ENCODE measurements around the gene CUBN. TPM values are rescaled to one million over a fixed set of nuclear protein-coding genes. Genes with fewer than 3 reads are reported as not detected.

The CUBN gene
- total RNA-seq, 2 donors from 2014 or later = 1.3 to 9.7 TPM

GRCh38 chr10:16799621-16800020, 330.0 kb downstream of the CUBN start:
- no peak overlapping the region for H3K4me3 ChIP-seq
- WGBS = 73% methylated on average over 8 of the region's 8 CpGs
- H3K36me3 ChIP-seq = no peaks in the 10 kb centered on the region
- intact Hi-C loops (cut with DNase I) = no loop called here
- no peaks in the 10 kb centered on the region for H3K9me3 ChIP-seq
- TF ChIP-seq POLR2A (IDR thresholded peaks at IDR 0.05) = no peak
- no peak for TF ChIP-seq POLR2AphosphoS5 (IDR thresholded peaks at IDR 0.05)
- TF ChIP-seq CTCF (IDR thresholded peaks at IDR 0.05) = no peak
- DNase-seq (ENCODE audit: low spot score) = no peak
- no peak overlapping the region for H3K27ac ChIP-seq
- no peaks in the 10 kb centered on the region for H3K4me1 ChIP-seq (replicated peaks)
- no peaks in the 10 kb centered on the region for H3K27me3 ChIP-seq (replicated peaks; ENCODE audit: insufficient read depth)

DNA sequence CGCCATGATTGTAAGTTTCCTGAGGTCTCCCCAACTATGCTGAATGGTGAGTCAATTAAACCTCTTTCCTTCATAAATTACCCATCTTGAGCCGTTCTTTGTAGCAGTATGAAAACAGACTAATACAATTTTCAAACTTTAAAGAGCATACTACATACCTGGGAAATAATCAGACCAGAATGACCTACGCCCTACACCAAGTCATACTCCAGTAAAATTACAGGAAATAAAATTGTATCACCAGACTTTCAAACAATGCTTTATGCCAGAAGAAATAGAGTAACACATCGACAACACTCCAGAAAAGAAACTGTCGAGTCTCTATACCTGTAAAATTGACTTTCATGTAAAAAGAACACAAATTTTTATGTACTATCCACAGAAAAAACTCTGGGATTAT, 331.0 kb downstream of the CUBN start:
- Histone ChIP-seq H3K4me3 (no peak overlapping the region), H3K9me3 (no peaks in the 10 kb centered on the region), H3K36me3 (no peaks in the 10 kb centered on the region), H3K4me1 (replicated peaks) (no peaks in the 10 kb centered on the region), H3K27ac (no peak overlapping the region), H3K27me3 (replicated peaks; ENCODE audit: insufficient read depth) (no peaks in the 10 kb centered on the region)
- WGBS = 95% methylated on average over 5 of the region's 5 CpGs
- TF ChIP-seq CTCF (IDR thresholded peaks at IDR 0.05) = no peak
- TF ChIP-seq POLR2AphosphoS5 (IDR thresholded peaks at IDR 0.05) = no peak
- TF ChIP-seq POLR2A (IDR thresholded peaks at IDR 0.05) = no peak
- no peak for DNase-seq (ENCODE audit: low spot score)
- intact Hi-C loops (cut with DNase I) = no loop called here

GRCh38 chr10:16795410-16796073, 334.1 kb downstream of the CUBN start:
- H3K4me3 ChIP-seq = no peak overlapping the region
- intact Hi-C loops (cut with DNase I) = no loop called here
- H3K27me3 ChIP-seq (replicated peaks; ENCODE audit: insufficient read depth) = no peaks in the 10 kb centered on the region
- no peaks in the 10 kb centered on the region for H3K9me3 ChIP-seq
- 89% methylated on average over 9 of the region's 9 CpGs for WGBS
- TF ChIP-seq CTCF (IDR thresholded peaks at IDR 0.05) (no peak), POLR2A (IDR thresholded peaks at IDR 0.05) (no peak), POLR2AphosphoS5 (IDR thresholded peaks at IDR 0.05) (no peak)
- DNase-seq (ENCODE audit: low spot score) = no peak
- H3K36me3 ChIP-seq = no peaks in the 10 kb centered on the region
- H3K27ac ChIP-seq = no peak overlapping the region
- H3K4me1 ChIP-seq (replicated peaks) = no peaks in the 10 kb centered on the region

DNA sequence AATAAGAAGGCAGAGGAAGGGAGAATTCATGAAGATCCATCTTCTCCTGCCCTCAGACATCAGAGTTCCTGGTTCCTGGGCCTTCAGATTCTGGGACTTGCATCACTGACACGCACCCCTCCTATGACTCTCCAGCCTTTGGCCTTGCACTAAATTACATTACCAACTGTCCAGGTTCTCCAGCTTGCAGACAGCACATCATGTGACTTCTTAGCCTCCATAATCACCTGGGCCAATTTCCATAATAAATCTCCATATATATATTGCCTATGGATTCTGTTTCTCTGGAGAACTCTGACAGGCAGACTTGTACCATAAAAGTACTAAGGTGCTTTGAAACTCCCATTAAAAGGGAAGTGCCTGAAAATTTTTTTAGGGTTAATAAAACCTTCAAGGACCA, 335.6 kb downstream of the CUBN start:
- intact Hi-C loops (cut with DNase I) = no loop called here
- Histone ChIP-seq H3K27ac (no peak overlapping the region), H3K4me1 (replicated peaks) (no peaks in the 10 kb centered on the region), H3K27me3 (replicated peaks; ENCODE audit: insufficient read depth) (no peaks in the 10 kb centered on the region), H3K9me3 (no peaks in the 10 kb centered on the region), H3K4me3 (no peak overlapping the region), H3K36me3 (no peaks in the 10 kb centered on the region)
- no peak for DNase-seq (ENCODE audit: low spot score)
- WGBS = 100% methylated on average over 1 of the region's 1 CpG
- TF ChIP-seq POLR2AphosphoS5 (IDR thresholded peaks at IDR 0.05) (no peak), CTCF (IDR thresholded peaks at IDR 0.05) (no peak), POLR2A (IDR thresholded peaks at IDR 0.05) (no peak)

DNA sequence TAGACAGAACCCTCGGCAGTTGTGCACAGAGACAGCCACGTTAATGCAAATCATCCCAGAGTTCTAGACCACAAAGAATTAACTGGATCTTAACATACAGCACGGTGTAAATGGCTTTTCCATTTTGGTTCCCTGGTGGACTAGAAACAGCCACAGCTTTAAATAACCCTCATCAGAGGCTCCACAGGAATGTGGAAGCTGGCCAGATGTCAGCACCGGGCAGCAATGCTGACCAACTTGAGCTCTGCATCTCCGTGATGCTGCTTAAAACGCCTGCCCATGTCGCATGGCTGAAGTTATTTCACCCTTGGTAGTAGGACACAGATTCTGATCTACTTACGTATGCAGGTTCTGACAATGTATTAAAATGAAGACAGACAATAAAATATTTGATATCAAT, 336.9 kb downstream of the CUBN start:
- no peak overlapping the region for H3K27ac ChIP-seq
- no peaks in the 10 kb centered on the region for H3K4me1 ChIP-seq (replicated peaks)
- TF ChIP-seq CTCF (IDR thresholded peaks at IDR 0.05) (no peak), POLR2A (IDR thresholded peaks at IDR 0.05) (no peak), POLR2AphosphoS5 (IDR thresholded peaks at IDR 0.05) (no peak)
- WGBS = 80% methylated on average over 8 of the region's 8 CpGs
- H3K4me3 ChIP-seq = no peak overlapping the region
- intact Hi-C loops (cut with DNase I) = no loop called here
- no peak for DNase-seq (ENCODE audit: low spot score)
- no peaks in the 10 kb centered on the region for H3K27me3 ChIP-seq (replicated peaks; ENCODE audit: insufficient read depth)
- no peaks in the 10 kb centered on the region for H3K9me3 ChIP-seq
- H3K36me3 ChIP-seq = no peaks in the 10 kb centered on the region

Measured in prostate gland (tissue), 2 donors.